SU-DHL-6 (cell line): Measurements from ENCODE around the gene CDH23.

Experiments used
- EZH2phosphoT487 ChIP-seq: fragments of 200-600 bp; sonication (generic), shearing (Covaris generic); conservative IDR thresholded peaks from 2 replicates; pipeline ENCODE4 v1.6.1; 2018; ENCODE audit warnings: mild to moderate bottlenecking, antibody characterized with exemption, low read length, moderate library complexity, mixed read lengths
- TF ChIP-seq, protein P1 (sequence below): fragments of 200-600 bp; sonication (generic); IDR thresholded peaks from one replicate; pipeline ENCODE4 v1.5.1; 2017; ENCODE audit warnings: antibody characterized with exemption, mild to moderate bottlenecking, low read length, moderate library complexity; ENCODE audit not compliant: insufficient read depth, poor library complexity, severe bottlenecking

GRCh38 chr10:71802715-71803488, 406.2 kb downstream of the CDH23 start:
- TF ChIP-seq, protein P1, sequence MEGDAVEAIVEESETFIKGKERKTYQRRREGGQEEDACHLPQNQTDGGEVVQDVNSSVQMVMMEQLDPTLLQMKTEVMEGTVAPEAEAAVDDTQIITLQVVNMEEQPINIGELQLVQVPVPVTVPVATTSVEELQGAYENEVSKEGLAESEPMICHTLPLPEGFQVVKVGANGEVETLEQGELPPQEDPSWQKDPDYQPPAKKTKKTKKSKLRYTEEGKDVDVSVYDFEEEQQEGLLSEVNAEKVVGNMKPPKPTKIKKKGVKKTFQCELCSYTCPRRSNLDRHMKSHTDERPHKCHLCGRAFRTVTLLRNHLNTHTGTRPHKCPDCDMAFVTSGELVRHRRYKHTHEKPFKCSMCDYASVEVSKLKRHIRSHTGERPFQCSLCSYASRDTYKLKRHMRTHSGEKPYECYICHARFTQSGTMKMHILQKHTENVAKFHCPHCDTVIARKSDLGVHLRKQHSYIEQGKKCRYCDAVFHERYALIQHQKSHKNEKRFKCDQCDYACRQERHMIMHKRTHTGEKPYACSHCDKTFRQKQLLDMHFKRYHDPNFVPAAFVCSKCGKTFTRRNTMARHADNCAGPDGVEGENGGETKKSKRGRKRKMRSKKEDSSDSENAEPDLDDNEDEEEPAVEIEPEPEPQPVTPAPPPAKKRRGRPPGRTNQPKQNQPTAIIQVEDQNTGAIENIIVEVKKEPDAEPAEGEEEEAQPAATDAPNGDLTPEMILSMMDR: no peak
- no peak for TF ChIP-seq EZH2phosphoT487
